GM12878 (cell line): Measurements from ENCODE around the gene ARHGEF33.

ENCODE experiments used
- CBX3 ChIP-seq: fragments of 200-600 bp; sonication (generic); IDR thresholded peaks from 2 replicates; pipeline ENCODE4 v1.6.1; 2016; ENCODE audit warnings: low read depth, borderline replicate concordance
- CEBPZ ChIP-seq: fragments of 150-350 bp; IDR thresholded peaks from 2 replicates; pipeline ENCODE4 v1.6.1; 2016; ENCODE audit warnings: low read depth, low read length
- CTCF ChIP-seq, 3 experiments: IDR thresholded peaks in 2 of 3; conservative IDR thresholded peaks in 1 of 3; 2 replicates each; pipeline ENCODE4 v1.5.1; 2011; ENCODE audit warnings: low read depth in 3 of 3, low read length in 3 of 3, mild to moderate bottlenecking in 3 of 3, control low read depth in 2 of 3, moderate library complexity in 2 of 3, inconsistent platforms in 1 of 3, mixed read lengths in 1 of 3; ENCODE audit not compliant: control insufficient read depth in 2 of 3, insufficient read depth in 1 of 3; ENCODE audit errors: extremely low read depth in 1 of 3
- ELK1 ChIP-seq: IDR thresholded peaks from 2 replicates; pipeline ENCODE4 v1.6.1; 2012; ENCODE audit warnings: low read depth, low read length, improper control_type of control experiment
- NFIC ChIP-seq: IDR thresholded peaks from 2 replicates; pipeline ENCODE4 v1.6.1; 2012; ENCODE audit warnings: low read depth, mild to moderate bottlenecking, inconsistent platforms, low read length, moderate library complexity
- POLR2AphosphoS5 ChIP-seq: IDR thresholded peaks from 2 replicates; pipeline ENCODE4 v1.6.1; 2011; ENCODE audit warnings: mild to moderate bottlenecking, low read length, inconsistent platforms
- PRDM15 ChIP-seq: fragments of 450-650 bp; formaldehyde crosslinking; IDR thresholded peaks from 2 replicates; pipeline ENCODE4 v1.4.0; 2020; ENCODE audit warnings: mild to moderate bottlenecking, moderate library complexity
- ZNF384 ChIP-seq: IDR thresholded peaks from 2 replicates; pipeline ENCODE4 v1.6.1; 2012; ENCODE audit warnings: low read depth, mild to moderate bottlenecking, low read length, improper control_type of control experiment, borderline replicate concordance
- ZNF592 ChIP-seq: fragments of 450-650 bp; IDR thresholded peaks from 2 replicates; pipeline ENCODE4 v1.6.1; 2017; ENCODE audit warnings: mild to moderate bottlenecking, moderate library complexity

- TF ChIP-seq NFIC: no peak
- TF ChIP-seq ELK1: no peak
- no peak for TF ChIP-seq POLR2AphosphoS5
- TF ChIP-seq CTCF (IDR thresholded peaks at IDR 0.05 in 2 of 3, conservative IDR thresholded peaks at IDR 0.05 in 1 of 3; ENCODE audit: control insufficient read depth in 2 of 3, extremely low read depth in 1 of 3, insufficient read depth in 1 of 3, low read depth in 3 of 3, low read length in 3 of 3): no peak
- TF ChIP-seq CBX3: no peak
- TF ChIP-seq ZNF384: no peak
- TF ChIP-seq ZNF592: no peak
- TF ChIP-seq PRDM15: no peak
- no peak for TF ChIP-seq CEBPZ
Observed at GRCh38 chr2:38968021-38968420, 78.3 kb downstream of the ARHGEF33 start.
